NCI-H2107 (cell line): ENCODE data around the gene SEMA5B.

Source experiments
- DNase-seq: peaks from one replicate; lab custom pipeline; 2025; lab: John Stamatoyannopoulos, UW

Gene SEMA5B

GRCh38 chr3:122969585-122970469 is 57.7 kb downstream of the SEMA5B start:
- no peak for DNase-seq

- no peak for DNase-seq
Observed at GRCh38 chr3:122967765-122968164, 59.8 kb downstream of the SEMA5B start.

- no peak for DNase-seq
Observed at GRCh38 chr3:122967356-122967755, 60.2 kb downstream of the SEMA5B start.

- no peak for DNase-seq
Observed at GRCh38 chr3:122966045-122966444, 61.5 kb downstream of the SEMA5B start.

- no peak for DNase-seq
Observed at GRCh38 chr3:122964811-122965210, 62.8 kb downstream of the SEMA5B start.

- DNase-seq, result no peak
Observed at GRCh38 chr3:122962149-122962548, 65.4 kb downstream of the SEMA5B start.

- no peak for DNase-seq
Observed at GRCh38 chr3:122961146-122961545, 66.4 kb downstream of the SEMA5B start.

GRCh38 chr3:122960652-122961051 is 66.9 kb downstream of the SEMA5B start:
- no peak for DNase-seq

- no peak for DNase-seq
Observed at GRCh38 chr3:122959339-122959738, 68.2 kb downstream of the SEMA5B start.

GRCh38 chr3:122957707-122958689 is 69.6 kb downstream of the SEMA5B start:
- no peak for DNase-seq

- no peak for DNase-seq
Observed at GRCh38 chr3:122956693-122957455, 70.7 kb downstream of the SEMA5B start.

- DNase-seq, result no peak
Observed at GRCh38 chr3:122955916-122956692, 71.5 kb downstream of the SEMA5B start.

GRCh38 chr3:122952520-122952919 is 75.0 kb downstream of the SEMA5B start:
- DNase-seq, result no peak

- DNase-seq, result no peak
Observed at GRCh38 chr3:122948408-122948807, 79.2 kb downstream of the SEMA5B start.

GRCh38 chr3:122947738-122948137 is 79.8 kb downstream of the SEMA5B start:
- no peak for DNase-seq

GRCh38 chr3:122947196-122947595 is 80.4 kb downstream of the SEMA5B start:
- DNase-seq, result no peak

GRCh38 chr3:122946185-122946584 is 81.4 kb downstream of the SEMA5B start:
- no peak for DNase-seq

- no peak for DNase-seq
Observed at GRCh38 chr3:122945230-122945629, 82.3 kb downstream of the SEMA5B start.

GRCh38 chr3:122944671-122945161 is 82.8 kb downstream of the SEMA5B start:
- no peak for DNase-seq

- no peak for DNase-seq
Observed at GRCh38 chr3:122943828-122944190, 83.8 kb downstream of the SEMA5B start.
